Esophagus muscularis mucosa (tissue), 4 donors: Measurements from ENCODE around the gene PROX2. TPM values are rescaled to one million over a fixed set of nuclear protein-coding genes. Genes with fewer than 3 reads are reported as not detected.

Experiments
- DNase-seq: peaks from one replicate; pipeline ENCODE4 v3.0.0-alpha.2; 2017; ENCODE audit errors: extremely low spot score
- H3K27ac ChIP-seq, 4 donors: fragments of 200-600 bp; sonication (generic); replicated peaks in 1 of 4; 1 replicate in 3 of 4; 2 replicates in 1 of 4; pipeline ENCODE4 v1.5.1; 2016 to 2019; ENCODE audit warnings: mild to moderate bottlenecking in 1 of 4
- H3K27me3 ChIP-seq, 4 donors: fragments of 200-600 bp; sonication (generic); one replicate each; pipeline versions ENCODE4 v1.5.1 to v1.6.0; 2016 to 2019
- H3K36me3 ChIP-seq, 4 donors: fragments of 200-600 bp; sonication (generic); one replicate each; pipeline ENCODE4 v1.5.1; 2016 to 2019
- H3K4me1 ChIP-seq, 4 donors: fragments of 200-600 bp; sonication (generic); one replicate each; pipeline ENCODE4 v1.5.1; 2016 to 2019
- H3K4me3 ChIP-seq, 4 donors: fragments of 200-600 bp; sonication (generic); 1 replicate in 2 of 4; 2 replicates in 2 of 4; pipeline ENCODE4 v1.5.1; 2016 to 2019; ENCODE audit warnings: mild to moderate bottlenecking in 4 of 4, moderate library complexity in 1 of 4
- H3K9me3 ChIP-seq, 4 donors: fragments of 200-600 bp; sonication (generic); 1 replicate in 3 of 4; 2 replicates in 1 of 4; pipeline ENCODE4 v1.5.1; 2016 to 2019
- EP300 ChIP-seq: sonication (generic); formaldehyde crosslinking; IDR thresholded peaks from one replicate; pipeline ENCODE4 v1.6.1; 2017; ENCODE audit warnings: antibody characterized with exemption
- POLR2A ChIP-seq: fragments of 450-650 bp; IDR thresholded peaks from one replicate; pipeline ENCODE4 v1.6.1; 2017; ENCODE audit warnings: antibody characterized with exemption, moderate library complexity, mild to moderate bottlenecking, low read depth
- POLR2AphosphoS5 ChIP-seq, 2 donors: sonication (generic); formaldehyde crosslinking; IDR thresholded peaks; one replicate each; pipeline ENCODE4 v1.6.1; 2017; ENCODE audit warnings: antibody characterized with exemption in 2 of 2
- WGBS: methylation state at CpG from one replicate; pipeline ENCODE4 v1.1.5; 2018; 5-methylcytosine and 5-hydroxymethylcytosine counted together
- intact Hi-C: fragments of 100-400 bp; cut with DNase I; formaldehyde crosslinking; loops from one replicate; pipeline ENCODE4 v1.15.1; 2023
- total RNA-seq, 4 donors: library from RNA; depleted of rRNA; stranded (reverse); fragments of >200 nt; gene quantifications; one replicate each; pipeline versions ENCODE4 v1.1.0 to v1.2.1, GENCODE V29; 2016
- TF ChIP-seq, protein P1 (sequence below), 3 experiments: fragments of 200-600 bp in 2 of 3; fragments of 450-650 bp in 1 of 3; sonication (generic) in 2 of 3; IDR thresholded peaks; one replicate each; pipeline ENCODE4 v1.5.1; 2017 to 2019; ENCODE audit warnings: antibody characterized with exemption in 3 of 3, mild to moderate bottlenecking in 2 of 3, moderate library complexity in 1 of 3

The PROX2 gene
- not detected for total RNA-seq

DNA sequence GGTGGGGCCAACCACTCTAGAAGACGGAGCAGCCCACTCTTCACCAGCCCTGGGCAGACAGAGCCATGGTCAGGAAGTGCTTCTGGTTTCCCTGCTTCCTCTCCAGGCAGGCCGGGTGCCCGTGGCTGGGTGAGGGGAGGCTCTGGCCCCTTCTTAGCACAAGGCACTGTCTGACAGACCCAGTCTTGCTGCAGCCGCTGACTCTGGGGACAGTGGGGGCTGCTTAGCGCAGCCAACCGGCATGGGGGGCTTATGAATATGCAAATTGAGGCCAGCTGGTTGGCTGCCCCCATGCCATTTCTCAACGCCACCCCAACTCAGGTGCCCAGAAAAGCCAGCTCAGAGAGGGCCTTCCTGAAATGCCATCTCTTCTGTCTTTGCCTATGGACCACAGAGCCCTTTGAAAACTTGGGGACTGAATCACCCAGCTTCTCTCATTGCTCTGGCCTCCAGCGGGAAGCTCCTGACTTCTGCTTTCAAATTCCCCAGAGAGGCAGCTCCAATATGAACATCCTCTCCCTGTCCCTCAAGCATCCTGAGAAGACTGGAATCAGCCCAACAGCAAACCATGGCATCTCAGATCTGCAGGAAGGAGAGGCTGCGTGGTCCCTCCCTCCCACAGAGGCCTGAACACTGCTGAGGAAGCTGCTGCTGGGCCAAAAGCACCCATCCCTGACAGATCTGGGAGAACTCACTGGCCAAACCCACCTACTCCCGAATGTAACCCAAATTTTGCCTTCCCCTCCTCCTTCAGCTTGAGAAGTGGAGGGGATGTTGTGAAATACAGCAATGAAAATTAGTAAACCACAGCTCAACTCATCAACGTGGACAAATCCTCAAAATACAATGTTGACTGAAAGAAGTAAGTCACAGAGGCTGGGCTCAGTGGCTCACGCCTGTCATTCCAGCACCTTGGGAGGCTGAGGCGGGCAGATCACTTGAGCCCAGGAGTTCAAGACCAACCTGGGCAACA is at the start of gene PROX2:
PROX2 (minus strand) TSS at position 205 of the 973 bp plus-strand sequence. CDS start 12,311 bp downstream, outside the sequence.
- H3K36me3 ChIP-seq: no peaks in the 10 kb centered on the region
- H3K9me3 ChIP-seq: no peaks in the 10 kb centered on the region
- no peak within 1 kb of the TSS for H3K4me3 ChIP-seq
- no peaks in the 10 kb centered on the region for H3K27me3 ChIP-seq
- peaks cover 5 to 9% (median 6%) of the 10 kb centered on the region in 4 donors for H3K4me1 ChIP-seq
- TF ChIP-seq POLR2A (no peak), EP300 (no peak), POLR2AphosphoS5 (IDR thresholded peaks at IDR 0.05) (no peak)
- TF ChIP-seq, protein P1, sequence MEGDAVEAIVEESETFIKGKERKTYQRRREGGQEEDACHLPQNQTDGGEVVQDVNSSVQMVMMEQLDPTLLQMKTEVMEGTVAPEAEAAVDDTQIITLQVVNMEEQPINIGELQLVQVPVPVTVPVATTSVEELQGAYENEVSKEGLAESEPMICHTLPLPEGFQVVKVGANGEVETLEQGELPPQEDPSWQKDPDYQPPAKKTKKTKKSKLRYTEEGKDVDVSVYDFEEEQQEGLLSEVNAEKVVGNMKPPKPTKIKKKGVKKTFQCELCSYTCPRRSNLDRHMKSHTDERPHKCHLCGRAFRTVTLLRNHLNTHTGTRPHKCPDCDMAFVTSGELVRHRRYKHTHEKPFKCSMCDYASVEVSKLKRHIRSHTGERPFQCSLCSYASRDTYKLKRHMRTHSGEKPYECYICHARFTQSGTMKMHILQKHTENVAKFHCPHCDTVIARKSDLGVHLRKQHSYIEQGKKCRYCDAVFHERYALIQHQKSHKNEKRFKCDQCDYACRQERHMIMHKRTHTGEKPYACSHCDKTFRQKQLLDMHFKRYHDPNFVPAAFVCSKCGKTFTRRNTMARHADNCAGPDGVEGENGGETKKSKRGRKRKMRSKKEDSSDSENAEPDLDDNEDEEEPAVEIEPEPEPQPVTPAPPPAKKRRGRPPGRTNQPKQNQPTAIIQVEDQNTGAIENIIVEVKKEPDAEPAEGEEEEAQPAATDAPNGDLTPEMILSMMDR (IDR thresholded peaks at IDR 0.05): no peak
- DNase-seq: no peak
- no peak within 1 kb of the TSS for H3K27ac ChIP-seq
- 51% methylated on average over 11 of the region's 13 CpGs for WGBS
- intact Hi-C loops: no loop called here

DNA sequence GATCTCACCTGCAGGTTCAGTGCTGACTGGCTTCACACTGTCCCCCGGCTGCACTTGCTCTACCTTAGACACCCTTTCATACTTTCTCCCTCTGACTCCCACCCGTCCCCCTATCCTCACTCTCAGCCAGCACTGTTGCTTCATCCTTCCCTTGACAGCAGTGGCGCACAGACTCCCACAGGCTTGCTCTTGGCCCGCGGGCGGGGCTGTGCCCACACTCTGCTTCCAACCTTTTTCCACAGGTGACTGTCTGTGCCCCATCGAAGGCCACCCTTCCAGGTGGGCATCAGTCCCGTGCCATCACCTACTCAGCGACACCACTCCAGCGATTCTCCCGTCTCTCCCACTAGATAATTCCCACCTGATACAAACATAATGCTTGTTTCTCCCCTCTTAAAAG is 48.1 kb upstream of the PROX2 start:
- Histone ChIP-seq H3K4me3 (no peak overlapping the region), H3K27me3 (no peaks in the 10 kb centered on the region), H3K9me3 (no peaks in the 10 kb centered on the region), H3K27ac (no peak overlapping the region), H3K4me1 (peaks cover 13 to 23% (median 18%) of the 10 kb centered on the region in 4 donors), H3K36me3 (peaks cover 0 to 8% (median 5%) of the 10 kb centered on the region in 4 donors)
- DNase-seq: no peak
- WGBS: 89% methylated on average over 11 of the region's 11 CpGs
- intact Hi-C loops: no loop called here
- TF ChIP-seq POLR2AphosphoS5 (IDR thresholded peaks at IDR 0.05): no peak

GRCh38 chr14:74922752-74923401 is 46.9 kb upstream of the PROX2 start, which contains the start of gene RPS6KL1:
Gene RPS6KL1, minus strand, starts transcription at chr14:74923260. Its CDS starts 1,719 bp downstream, at chr14:74921541.
- H3K4me1 ChIP-seq: peaks cover 21 to 32% (median 28%) of the 10 kb centered on the region in 4 donors
- peak within 1 kb of the TSS; percentile 75 to 82 (median 76) for H3K27ac ChIP-seq
- DNase-seq: no peak
- H3K27me3 ChIP-seq: no peaks in the 10 kb centered on the region
- 6% methylated on average over 26 of the region's 51 CpGs for WGBS
- intact Hi-C loops: no loop called here
- H3K4me3 ChIP-seq: peak within 1 kb of the TSS; percentile 67 to 80 (median 79)
- H3K9me3 ChIP-seq: no peaks in the 10 kb centered on the region
- TF ChIP-seq, protein P1 (IDR thresholded peaks at IDR 0.05): no peak
- TF ChIP-seq EP300 (no peak), POLR2AphosphoS5 (IDR thresholded peaks at IDR 0.05) (peak; percentile 67 to 69), POLR2A (peak; percentile 37)
- peaks cover 0 to 17% (median 5%) of the 10 kb centered on the region in 4 donors for H3K36me3 ChIP-seq

- Histone ChIP-seq H3K27ac (peak overlapping the region; percentile 75 to 82 (median 76)), H3K36me3 (peaks cover 0 to 17% (median 5%) of the 10 kb centered on the region in 4 donors), H3K27me3 (no peaks in the 10 kb centered on the region), H3K9me3 (no peaks in the 10 kb centered on the region), H3K4me1 (peaks cover 28 to 39% (median 35%) of the 10 kb centered on the region in 4 donors), H3K4me3 (peak overlapping the region; percentile 67 to 80 (median 79))
- TF ChIP-seq, protein P1 (IDR thresholded peaks at IDR 0.05): no peak
- no peak for TF ChIP-seq POLR2AphosphoS5 (IDR thresholded peaks at IDR 0.05)
- TF ChIP-seq EP300: no peak
- no peak for TF ChIP-seq POLR2A
- no peak for DNase-seq
- 71% methylated on average over 18 of the region's 19 CpGs for WGBS
- intact Hi-C loops: no loop called here
Observed at GRCh38 chr14:74921987-74922751, 46.2 kb upstream of the PROX2 start.
